Activated T-cell treated with anti-CD3 and anti-CD28 coated beads for 1 hour (primary cell): ENCODE data around the gene DLL3.

Experiments
- DNase-seq: peaks from one replicate; pipeline ENCODE4 v3.0.0-alpha.2; 2020; ENCODE audit warnings: low read depth

Gene DLL3

GRCh38 chr19:39483141-39483540, 15.6 kb upstream of the DLL3 start:
- DNase-seq: no peak

DNA sequence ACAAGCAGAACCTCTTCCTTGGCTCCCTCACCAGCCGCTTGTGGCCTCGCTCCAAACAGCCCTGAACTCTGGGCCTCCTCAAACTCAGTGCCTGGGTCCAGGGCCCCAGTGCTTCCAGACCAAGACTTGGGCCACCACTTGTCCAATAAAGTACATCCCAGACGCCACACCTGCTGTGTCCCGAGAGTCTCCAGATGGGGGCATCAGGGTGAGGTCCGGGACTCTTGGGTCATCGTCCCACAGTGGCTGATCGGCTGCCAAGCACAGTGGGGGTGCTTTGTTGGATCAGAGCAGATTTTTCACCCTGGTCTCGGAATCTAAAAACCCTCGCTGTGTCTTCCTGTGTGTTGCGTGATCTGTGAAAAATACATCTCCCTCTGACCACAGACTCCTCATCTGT, 9.0 kb upstream of the DLL3 start:
- no peak for DNase-seq

DNA sequence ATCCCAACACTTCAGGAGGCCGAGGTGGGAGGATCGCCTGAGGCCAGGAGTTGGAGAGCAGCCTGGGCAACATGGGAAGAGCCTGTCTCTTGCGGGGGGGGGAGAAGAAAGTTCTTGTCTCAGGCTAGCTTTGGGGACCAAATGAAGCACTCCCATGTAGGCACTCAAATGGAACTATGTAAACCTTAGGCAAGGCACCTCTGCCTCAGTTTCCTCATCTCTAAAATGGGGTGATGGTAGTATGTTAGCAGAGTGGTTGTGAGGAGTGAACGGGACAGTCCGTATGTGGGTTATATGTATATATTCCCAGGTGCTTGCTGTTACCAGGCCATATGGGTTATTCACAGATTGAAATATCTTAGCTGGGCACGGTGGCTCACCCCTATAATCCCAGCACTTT, 6.5 kb upstream of the DLL3 start:
- no peak for DNase-seq

DNA sequence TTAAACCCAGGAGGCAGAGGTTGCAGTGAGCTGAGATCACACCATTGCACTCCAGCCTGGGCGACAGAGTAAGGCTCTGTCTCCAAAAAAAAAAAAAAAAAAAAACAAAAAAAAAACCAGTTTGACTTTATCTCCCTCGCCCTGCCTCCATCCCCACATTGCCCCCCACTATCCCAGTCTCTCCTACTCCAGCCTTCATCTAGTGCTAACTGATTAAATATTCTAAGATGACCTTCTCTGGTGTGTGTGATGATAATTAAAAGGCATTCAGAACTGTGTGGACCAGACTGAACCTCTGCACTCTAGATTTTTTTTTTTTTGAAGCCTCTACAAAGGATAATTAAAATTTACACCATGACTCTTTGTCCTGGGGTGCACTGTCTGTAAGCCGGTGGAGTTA, 6.0 kb upstream of the DLL3 start:
- no peak for DNase-seq

- DNase-seq: no peak
Observed at GRCh38 chr19:39494661-39495060, 4.1 kb upstream of the DLL3 start.

DNA sequence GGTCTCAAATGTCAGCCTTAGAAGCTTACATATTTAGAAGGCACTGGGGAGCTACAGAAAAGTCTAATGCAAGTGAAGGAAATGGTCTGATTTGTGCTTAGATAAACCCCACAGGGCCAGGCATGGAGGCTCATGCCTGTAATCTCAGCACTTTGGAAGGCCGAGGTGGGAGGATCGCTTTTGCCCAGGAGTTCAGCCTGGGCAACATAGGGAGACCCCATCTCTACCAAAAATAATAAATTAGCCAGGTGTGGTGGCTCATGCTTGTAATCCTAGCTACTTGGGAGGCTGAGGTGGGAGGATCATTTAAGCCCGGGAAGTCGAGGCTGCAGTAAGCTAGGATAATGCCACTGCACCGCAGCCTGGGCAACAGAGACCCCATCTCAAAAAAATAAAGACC, 2.7 kb upstream of the DLL3 start:
- DNase-seq: no peak

DNA sequence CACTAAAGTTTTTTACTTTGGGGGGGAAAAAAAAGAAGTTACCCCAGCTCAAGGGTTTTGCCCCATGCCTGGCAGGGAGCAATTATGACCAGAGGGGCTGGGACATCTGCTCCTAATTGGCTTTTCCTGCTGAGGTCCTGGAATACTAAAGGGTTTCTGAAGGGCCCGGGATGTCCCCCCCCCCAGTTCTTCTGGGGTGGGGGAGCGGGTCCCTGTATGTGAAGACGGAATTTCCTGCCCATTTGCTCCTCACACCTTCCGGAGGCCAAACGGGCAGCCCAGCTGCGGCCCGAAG, 1.1 kb upstream of the DLL3 start:
- DNase-seq: no peak

GRCh38 chr19:39497996-39498797, 550 bp upstream of the DLL3 start:
- DNase-seq: no peak

DNA sequence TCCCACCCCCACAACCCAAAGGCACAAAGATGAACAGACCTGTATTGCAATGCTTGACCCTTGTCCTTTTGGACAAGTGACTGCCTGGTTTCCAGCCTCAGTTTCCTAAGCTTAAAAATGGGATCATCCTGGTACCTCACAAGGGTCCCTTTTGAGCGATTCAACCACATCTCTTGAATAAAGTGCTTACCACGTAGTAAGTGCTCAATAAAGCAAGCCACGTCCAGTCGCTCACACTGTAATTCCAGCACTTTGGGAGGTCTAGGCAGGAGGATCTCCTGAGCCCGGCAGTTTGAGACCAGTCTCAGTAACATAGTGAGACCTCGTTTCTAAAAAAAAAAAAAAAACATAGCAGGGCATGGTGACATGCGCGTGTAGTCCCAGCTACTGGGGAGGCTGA, 1.2 kb downstream of the DLL3 start:
- no peak for DNase-seq

- DNase-seq: no peak
Observed at GRCh38 chr19:39500543-39500942, 1.8 kb downstream of the DLL3 start.

DNA sequence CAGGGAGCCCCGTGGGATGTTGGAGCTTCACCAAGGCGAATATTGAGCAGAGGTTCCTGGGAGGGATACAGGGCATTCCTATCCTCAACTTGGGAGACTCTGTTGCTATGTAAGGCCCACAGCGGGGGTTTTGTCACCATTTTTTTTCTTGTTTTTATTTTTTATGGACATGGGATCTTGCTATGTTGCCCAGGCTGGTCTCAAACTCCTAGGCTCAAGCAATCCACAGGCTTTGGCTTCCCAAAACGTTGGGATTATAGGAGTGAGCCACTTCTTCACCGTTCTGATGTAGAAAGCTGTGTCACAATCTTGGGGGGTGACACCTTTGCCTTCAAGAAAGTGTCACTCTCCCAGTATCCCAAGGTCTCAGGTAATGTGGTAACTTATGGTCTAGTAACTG, 2.6 kb downstream of the DLL3 start:
- DNase-seq: no peak

DNA sequence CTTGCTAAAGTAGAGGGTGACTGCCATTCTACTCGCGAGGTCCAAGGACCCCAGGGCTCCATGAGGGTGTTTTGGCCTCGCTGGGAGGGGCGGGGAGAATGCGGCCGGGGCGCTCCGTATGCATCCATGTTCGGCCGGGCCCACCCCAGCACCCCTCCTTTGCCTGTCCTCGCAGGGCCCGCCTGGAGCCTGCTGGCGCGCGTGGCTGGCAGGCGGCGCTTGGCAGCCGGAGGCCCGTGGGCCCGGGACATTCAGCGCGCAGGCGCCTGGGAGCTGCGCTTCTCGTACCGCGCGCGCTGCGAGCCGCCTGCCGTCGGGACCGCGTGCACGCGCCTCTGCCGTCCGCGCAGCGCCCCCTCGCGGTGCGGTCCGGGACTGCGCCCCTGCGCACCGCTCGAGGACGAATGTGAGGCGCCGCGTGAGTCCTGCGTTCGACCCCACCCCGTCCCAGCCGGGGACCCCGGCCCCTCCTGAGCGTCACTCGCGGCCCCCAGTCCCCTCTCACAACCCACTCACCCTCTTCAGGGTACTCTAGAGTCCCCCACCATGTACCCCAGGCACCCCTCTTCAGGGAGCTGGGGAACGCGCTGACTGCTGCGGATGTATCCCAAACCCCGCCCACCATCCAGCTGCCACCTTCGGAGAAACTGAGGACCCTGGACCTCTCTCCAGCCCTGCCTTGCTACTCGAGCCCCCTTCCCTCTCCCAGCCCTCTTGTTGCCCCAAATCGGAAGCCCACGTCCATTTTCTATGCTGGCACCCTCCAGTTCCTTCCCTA, 4.1 kb downstream of the DLL3 start:
- DNase-seq: peak; percentile 64

DNA sequence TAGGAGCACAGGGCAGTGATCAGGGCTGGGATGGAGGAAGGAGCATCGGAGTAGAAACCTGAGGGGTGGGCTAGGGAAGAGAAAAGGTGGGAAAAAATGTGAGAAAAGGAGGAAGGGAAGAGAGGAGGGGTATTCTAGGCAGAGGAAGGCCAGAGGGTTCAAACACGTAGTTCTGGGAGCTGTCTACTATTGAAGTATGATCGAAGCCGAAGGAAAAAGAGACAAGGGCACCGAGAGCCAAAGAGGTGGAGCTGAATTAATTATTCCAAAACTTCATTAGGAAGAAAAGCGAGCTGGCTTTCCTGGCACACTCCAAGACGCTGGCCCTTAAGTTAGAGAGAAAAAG, 7.8 kb downstream of the DLL3 start:
- no peak for DNase-seq

DNA sequence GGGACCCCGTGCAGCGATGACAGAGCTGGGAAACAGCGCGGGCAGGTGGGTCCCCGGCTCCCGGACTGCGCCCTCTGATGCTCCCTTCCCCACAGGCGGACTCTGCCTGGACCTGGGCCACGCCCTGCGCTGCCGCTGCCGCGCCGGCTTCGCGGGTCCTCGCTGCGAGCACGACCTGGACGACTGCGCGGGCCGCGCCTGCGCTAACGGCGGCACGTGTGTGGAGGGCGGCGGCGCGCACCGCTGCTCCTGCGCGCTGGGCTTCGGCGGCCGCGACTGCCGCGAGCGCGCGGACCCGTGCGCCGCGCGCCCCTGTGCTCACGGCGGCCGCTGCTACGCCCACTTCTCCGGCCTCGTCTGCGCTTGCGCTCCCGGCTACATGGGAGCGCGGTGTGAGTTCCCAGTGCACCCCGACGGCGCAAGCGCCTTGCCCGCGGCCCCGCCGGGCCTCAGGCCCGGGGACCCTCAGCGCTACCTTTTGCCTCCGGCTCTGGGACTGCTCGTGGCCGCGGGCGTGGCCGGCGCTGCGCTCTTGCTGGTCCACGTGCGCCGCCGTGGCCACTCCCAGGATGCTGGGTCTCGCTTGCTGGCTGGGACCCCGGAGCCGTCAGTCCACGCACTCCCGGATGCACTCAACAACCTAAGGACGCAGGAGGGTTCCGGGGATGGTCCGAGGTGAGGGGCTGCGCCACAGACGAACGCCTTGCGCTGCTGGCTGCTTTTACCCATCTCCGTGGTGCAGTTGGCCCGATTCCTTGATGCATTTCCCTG, 8.4 kb downstream of the DLL3 start:
- peak; percentile 22 for DNase-seq

DNA sequence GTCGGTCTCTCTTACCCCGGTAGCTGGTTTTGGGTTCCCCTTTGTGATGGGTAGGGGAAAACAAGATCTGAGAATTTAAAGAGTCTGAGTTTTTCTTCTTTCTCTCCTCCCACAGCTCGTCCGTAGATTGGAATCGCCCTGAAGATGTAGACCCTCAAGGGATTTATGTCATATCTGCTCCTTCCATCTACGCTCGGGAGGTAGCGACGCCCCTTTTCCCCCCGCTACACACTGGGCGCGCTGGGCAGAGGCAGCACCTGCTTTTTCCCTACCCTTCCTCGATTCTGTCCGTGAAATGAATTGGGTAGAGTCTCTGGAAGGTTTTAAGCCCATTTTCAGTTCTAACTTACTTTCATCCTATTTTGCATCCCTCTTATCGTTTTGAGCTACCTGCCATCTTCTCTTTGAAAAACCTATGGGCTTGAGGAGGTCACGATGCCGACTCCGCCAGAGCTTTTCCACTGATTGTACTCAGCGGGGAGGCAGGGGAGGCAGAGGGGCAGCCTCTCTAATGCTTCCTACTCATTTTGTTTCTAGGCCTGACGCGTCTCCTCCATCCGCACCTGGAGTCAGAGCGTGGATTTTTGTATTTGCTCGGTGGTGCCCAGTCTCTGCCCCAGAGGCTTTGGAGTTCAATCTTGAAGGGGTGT, 9.1 kb downstream of the DLL3 start:
- DNase-seq: no peak

DNA sequence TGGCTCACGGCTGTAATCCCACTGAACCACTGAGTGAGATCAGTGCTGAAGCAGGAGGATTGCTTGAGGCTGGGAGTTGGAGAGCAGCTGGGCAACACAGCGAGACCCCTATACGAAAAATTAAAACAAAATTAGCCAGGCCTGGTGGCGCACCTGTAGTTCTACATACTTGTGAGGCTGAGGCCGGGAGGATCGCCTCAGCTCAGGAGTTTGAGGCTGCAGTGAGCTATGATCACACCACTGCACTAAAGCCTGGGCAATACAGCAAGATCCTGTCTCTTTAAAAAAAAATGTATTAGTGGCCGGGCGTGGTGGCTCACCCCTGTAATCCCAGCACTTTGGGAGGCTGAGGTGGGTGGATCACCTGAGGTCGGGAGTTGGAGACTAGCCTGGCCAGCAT, 9.9 kb downstream of the DLL3 start:
- no peak for DNase-seq

- no peak for DNase-seq
Observed at GRCh38 chr19:39509233-39509632, 10.5 kb downstream of the DLL3 start.

GRCh38 chr19:39512988-39513387, 14.2 kb downstream of the DLL3 start:
- DNase-seq: no peak

DNA sequence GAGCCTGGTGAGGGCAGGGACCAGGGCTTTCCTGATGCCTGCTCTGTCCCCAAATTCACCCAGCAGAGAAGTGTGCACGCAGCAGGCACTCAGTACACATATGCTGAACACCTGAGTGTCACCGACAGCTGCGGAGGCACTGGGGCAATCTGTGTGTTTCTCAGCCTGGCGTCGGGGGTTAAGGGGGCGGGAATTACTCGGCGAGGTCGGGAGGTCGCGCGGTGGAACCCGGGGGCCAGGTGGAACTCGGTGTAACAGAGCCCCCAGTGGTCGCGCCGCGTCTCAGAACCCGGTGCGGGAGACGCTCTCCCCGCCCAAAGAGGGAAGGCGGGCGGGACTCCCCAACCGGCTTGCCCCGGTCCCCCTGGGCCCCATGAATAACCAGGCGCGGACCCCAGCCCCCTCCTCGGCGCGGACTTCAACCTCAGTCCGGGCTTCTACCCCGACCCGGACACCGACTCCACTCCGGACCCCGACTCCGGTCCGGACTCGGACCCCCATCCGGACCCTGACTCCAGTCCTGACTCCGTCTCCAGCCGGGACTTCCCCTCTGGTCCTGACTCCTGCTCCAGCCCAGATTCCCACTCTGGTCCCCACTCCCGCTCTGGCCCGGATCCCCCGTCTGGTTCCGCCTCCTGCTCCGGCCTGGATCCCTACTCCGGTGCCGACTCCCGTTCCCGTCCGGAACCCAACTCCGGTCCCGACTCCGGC, 16.2 kb downstream of the DLL3 start, which contains the start of gene SELENOV:
TSS of gene SELENOV (plus strand) at position 300 of the 711 bp plus-strand sequence. CDS start at position 374, 74 bp downstream.
- no peak for DNase-seq

GRCh38 chr19:39515551-39516191, 16.9 kb downstream of the DLL3 start:
- DNase-seq: no peak

GRCh38 chr19:39516270-39516669, 17.5 kb downstream of the DLL3 start:
- no peak for DNase-seq
